Head of caudate nucleus (tissue), 42 donors: Measurements from ENCODE around the gene TRMT112.

Source experiments
- DNase-seq, 42 donors: peaks; one replicate each; pipeline versions ENCODE4 v3.0.0 to v3.0.0-alpha.2; 2020 to 2021; ENCODE audit warnings: mixed read lengths in 7 of 42
- intact Hi-C: fragments of 100-400 bp; cut with DNase I; formaldehyde crosslinking; loops from one replicate; pipeline ENCODE4 v1.15.0; 2022

The TRMT112 gene

DNA sequence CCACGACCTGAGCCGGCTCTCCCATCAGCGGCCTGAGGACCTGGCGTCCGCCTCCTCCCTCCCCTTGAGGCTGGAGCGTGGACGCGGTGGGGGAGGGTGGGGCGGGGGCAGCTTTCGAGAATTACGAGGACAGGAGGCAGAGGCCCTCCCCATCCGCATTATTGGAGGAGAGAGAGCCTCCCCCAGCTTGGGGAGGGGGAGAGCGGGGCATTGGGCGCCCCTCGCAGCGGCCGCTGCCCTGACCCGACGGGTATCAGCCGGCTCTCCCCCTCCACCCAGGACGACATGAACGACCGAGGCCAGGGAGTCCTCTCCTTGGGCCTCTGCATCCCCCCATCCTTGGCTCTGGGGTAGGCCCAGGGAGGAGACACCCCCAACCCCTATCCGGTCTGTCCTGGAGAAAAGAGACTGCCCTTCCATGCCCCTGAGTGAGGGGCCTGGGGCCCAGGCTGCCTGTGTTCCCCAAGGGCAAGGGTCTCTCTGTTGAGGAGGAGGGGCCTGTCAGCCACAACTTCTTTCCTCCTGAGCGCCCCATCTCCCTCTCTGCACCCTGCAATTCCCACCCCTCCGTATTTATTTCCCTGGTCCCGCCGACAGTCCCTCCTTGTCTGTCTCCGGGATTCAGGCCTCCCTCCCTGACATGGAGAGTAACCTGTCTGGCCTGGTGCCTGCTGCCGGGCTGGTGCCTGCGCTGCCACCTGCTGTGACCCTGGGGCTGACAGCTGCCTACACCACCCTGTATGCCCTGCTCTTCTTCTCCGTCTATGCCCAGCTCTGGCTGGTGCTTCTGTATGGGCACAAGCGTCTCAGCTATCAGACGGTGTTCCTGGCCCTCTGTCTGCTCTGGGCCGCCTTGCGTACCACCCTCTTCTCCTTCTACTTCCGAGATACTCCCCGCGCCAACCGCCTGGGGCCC lies 31.2 kb downstream of the TRMT112 start:
- intact Hi-C loops = loop anchor here (2.0 kb wide), 1 partner anchor 15 kb away; no protein-coding TSS in a partner anchor

DNA sequence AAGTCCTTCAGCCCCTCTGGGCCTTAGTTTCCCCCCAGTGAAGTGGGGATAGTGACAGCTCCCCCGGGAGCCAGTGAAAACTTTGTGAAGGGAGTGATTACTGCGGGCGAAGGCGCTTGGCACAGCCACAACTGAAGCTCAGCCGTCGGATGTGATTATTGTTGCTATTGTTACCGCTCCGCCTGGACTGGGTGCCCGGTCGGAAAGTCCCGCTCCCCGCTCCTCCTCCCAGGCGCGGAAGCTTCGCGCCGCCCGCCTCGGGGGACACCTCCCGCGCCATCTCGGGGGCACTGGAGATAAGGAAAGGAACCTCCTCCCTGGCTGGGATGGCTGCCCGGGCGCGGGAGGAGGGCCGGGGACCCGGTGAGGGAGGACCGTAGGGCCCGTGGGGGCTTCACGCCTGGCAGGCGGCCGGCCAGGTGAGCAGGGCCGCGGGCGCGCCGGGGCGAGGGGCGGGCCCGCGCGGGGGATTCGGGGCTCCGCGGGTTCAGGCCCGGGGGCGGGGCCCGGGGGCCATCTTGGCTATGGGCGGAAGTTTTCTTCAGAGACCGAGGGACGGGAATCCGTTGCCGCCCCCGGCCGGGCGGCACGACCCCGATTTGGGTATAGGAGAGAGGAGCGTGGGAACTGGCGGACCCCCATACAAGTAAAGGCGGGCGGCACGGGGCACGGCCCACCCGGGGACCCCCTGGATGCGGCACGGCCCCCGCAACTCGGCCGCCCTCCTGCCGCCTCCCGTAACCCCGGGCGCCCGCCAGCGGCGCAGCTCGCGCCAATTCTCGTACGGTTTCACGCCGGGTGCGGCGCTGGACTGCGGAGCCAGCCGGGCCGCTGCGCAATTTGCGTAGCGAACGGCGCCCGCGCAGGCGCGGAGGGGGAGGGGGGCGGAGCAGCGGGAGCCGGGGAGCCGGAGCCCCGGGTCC lies 32.1 kb downstream of the TRMT112 start, which contains the start of gene GPR137:
Gene GPR137, plus strand, starts transcription at position 887 of the 923 bp plus-strand sequence. CDS start 677 bp downstream, outside the sequence.
- intact Hi-C loops = loop anchor here (2.0 kb wide), 1 partner anchor 14 kb away; no protein-coding TSS in a partner anchor
- peak; percentile 61 to 96 (median 91) for DNase-seq

More for the DNA sequence above, 31.2 kb downstream of the TRMT112 start:
- DNase-seq = peak in 1 of 42 donors; percentile 21

DNA sequence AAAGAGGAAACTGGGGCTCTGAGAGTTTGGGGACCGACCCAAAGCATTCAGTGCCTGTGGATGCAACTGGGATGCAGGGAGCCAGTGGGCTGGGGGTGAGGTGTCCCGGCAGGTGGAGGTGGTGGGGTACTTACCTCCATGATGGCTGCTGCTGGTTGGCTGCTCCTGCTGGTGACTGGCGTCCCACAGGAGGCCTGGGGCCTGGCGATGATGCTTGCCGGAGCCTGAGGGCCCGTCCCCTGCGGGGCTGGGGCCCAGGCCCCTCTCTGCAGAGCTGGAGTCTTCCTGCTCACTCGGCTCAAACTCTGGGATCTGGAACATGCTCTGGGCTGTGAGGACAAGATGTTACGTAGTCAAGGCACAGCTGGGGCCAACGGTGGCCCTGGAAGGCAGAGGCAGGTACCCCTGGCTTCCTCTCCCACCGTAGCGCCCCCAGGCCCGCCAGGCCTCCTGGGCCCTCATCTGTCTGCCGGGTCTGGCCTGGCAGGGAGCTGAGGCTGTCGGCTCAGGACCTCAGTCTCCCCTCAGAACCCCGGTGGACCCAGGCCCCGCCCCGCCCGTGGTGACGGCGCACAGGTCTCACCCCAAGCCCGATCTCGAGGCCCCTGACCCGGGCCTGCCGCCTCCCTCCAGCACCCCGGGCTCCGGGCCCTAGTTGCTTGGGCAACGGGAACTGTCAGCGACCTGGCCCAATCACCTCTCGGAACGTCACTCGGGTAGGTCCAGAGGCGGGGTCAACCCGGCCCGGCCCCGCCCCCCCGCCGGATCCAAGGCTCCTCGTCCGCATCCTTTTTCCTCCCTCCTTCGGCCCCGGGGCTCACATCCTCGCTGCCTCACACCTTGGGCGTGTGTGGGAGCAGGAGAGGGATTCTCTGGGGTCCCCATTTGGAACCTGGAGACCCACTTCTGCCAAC lies 33.1 kb downstream of the TRMT112 start, which contains the start of gene BAD:
Gene BAD, minus strand, starts transcription at position 618 of the 914 bp plus-strand sequence. Its CDS starts 297 bp downstream, at position 321.
- intact Hi-C loops = loop anchor here (2.0 kb wide), 1 partner anchor 14 kb away; no protein-coding TSS in a partner anchor
- DNase-seq = peak; percentile 97 to 99 (median 98)

DNA sequence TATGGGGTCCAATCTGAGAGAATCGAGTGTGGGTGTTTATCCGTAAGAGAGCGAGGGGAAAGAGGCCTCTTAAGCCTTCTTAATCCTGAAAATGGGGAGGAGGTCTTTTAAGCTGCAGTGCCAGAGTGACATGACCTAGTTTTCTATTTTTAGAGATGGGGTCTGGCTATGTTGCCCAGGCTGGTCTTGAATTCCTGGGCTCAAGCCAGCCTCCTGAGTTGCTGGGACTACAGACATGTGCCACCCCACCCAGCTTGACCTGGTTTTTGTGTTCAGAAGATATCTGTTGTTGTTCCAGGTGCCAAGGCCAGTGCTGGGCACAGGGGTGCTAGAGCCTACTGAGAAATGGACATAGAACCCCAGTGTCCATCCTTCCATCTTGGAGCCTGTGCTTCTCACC lies 34.3 kb downstream of the TRMT112 start:
- intact Hi-C loops = no loop called here
- no peak for DNase-seq

DNA sequence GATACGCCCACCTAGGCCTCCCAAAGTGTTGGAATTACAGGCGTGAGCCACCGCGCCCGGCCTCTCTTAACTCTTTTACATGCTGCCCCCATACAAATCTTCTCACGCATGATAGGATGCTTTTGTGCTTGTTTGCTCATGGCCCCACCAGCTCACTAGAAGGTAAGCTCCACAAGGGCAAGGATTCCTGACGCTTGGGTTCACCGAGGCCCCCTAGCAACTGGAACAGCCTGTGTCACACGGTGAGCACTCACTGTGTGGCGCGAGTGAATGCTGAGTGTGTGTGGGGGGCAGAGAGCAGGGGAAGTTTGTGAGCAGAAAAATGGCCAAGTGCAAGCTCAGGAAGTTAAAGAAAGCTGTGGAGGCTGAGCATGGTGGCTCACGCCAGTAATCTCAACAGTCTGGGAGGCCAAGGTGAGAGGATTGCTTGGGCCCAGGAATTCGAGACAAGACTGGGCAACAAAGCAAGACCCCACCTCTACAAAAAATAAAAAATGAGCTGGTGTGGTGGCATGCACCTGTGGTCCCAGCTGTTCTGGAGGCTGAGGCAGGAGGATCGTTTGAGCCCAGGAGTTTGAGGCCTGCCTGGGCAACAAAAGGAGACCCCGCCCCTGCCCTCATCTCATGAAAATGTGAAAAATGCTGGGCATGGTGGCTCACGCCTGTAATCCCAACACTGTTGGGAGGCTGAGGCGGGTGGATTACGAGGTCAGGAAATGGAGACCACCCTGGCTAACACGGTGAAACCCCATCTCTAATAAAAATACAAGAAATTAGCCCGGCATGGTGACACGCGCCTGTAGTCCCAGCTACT lies 35.2 kb downstream of the TRMT112 start:
- no peak for DNase-seq
- intact Hi-C loops = no loop called here

DNA sequence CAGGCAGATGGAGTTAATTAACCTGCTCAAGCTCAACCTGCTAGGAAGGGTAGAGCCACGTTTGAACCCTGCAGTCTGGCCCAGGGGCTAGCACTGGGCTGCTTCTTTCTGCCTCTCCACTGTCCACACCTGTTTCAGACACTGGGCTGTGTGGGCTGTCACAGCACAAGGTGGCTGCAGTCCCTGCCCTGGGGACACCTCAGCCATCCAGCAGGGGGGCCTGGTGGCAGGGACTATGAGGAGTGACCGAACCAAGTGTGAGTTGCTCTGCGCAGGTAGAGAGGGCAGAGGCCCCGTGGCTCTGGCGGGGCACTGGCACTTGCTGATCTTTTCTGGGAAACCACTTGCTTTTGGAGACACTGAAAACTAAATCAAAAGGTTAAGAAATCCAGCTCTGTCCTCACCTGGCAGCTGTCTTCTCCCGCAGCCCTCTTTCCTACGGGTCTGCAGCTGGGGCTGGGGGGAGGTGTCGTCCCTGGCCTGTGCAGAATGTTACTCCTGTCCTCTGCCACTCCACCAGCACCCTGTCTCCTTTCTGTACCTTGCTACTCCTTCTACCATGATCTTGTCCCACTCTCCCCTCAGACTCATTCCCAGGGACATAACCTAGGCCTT lies 38.7 kb downstream of the TRMT112 start:
- intact Hi-C loops = no loop called here
- no peak for DNase-seq

DNA sequence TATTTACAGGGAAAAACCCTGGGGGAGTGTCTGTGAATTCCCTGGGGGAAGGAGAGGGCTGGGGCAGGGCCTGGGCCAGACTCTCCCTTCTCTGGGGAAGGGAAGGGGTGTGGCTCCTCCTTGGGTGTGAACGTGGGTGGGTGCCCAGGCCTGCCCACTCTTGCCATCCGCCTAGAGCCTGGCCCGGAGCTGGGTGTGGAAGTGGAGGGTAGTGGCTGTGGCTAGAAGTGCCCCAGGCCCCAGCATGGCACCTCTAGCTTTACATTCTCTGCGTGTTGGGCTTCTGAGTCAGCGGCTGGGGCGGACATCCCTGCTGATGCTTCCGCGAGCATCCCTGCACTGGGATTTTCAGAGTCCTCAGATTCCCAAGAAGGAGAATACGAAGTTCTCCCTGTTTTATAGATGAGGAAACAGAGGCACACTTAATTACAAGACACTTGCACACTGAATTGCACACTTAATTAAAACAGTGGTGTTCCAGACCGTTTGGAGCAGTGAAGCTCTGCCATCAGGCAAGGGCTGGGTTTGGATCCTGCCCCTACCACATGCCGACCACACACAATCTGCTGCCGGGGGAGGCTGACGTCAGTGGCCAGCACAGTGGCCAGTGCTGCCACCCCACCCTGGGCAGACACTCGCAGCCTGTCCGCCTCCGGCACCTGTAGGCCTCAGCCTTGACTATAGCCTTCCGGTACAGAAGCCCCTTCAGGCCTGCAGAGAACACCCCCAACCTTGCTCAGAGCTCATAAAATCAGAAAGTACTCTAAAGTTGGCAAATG lies 40.5 kb downstream of the TRMT112 start:
- no peak for DNase-seq
- intact Hi-C loops = no loop called here

DNA sequence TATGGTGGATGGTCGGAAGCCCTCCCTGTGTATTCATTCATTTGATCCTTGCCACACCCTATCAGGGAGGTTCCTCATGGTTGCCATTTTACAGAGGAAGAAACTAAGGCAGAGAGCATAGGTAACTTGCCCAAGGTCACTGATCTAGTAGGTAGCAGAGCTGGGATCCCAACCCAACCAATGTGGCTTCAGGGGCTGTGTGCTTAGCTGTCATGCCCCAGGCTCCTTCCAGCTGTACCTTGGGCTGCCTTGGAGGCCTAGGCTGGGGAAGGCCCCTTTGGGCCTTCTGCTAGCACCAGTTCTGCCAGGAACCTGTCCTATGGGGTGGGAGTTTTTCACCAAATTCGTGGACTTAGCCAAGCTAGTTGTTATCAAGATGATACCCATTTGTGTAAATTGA lies 41.5 kb downstream of the TRMT112 start:
- intact Hi-C loops = no loop called here
- DNase-seq = no peak

DNA sequence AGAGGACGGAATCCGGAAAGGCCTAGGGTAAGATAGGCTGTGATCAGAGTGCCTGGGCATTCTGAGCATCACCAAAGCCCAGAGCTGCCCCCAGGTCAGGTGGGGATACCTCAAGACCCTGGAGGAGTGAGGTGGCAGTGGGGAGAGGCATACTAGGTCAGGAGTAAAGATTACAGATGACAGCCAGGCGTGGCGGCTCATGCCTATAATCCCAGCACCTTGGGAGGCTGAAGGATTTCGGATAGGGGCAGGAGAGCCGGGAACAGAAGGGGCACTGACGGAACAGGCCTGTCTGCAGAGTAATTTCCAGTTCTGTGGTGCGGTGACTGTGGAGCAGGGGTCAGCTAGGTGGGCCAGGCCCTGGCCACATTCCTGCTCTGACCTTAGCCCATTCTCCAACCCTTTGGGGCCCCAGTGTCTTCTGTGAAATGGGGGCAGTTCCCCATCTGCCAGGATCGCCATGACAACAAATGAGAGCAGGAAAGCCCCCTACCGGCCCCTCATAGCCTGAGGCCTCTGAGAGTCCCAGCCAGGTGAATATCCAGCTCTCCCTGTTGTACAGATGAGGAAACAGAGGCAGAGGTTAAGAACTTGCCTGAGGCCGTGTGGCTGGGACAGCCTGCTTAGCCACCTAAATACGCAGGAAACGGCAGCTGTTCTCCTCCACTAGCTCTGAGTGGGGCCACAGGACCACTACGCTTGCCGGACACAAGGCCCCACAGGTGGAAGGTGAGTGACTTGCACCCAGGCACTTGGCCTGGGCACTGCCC lies 42.1 kb downstream of the TRMT112 start:
- DNase-seq = no peak
- intact Hi-C loops = no loop called here

DNA sequence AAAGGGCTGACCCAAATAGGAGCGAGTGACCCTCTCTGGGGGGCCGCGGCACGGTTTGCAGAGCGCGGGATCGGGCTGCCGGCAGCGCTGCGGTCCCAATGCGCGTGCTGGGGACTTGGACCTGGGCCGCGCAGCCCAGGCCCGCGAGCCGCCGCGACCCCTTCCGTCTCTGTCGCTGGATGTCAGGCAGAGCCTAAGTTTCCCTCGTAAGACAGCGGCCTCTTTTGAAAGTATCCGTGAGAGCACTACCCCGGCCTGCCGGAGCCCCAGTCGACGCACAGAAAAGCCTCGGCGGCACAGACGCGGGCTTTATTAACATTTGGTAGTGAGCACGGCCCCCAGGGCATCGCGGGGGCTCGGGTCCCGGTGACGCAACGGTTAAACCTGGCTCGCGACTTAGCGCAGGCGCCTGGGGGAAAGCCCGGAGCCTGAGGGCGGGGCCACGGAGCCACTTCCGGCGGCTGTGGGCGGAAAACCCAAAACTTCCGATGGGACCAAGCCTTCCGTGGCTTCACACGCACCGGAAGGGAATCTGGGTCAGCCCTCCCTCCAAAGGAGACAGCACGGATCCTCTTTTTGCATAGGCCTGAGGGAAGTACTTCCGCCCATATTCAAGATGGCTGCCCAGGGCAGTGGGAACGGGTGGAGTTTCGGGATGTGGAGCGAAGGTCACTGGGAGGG lies 47.7 kb downstream of the TRMT112 start:
- intact Hi-C loops = loop anchor here (2.0 kb wide), 2 partner anchors 15 to 35 kb away; partner anchors contain the start of genes BAD, ESRRA and GPR137
- peak; percentile 98 to 100 (median 99) for DNase-seq

DNA sequence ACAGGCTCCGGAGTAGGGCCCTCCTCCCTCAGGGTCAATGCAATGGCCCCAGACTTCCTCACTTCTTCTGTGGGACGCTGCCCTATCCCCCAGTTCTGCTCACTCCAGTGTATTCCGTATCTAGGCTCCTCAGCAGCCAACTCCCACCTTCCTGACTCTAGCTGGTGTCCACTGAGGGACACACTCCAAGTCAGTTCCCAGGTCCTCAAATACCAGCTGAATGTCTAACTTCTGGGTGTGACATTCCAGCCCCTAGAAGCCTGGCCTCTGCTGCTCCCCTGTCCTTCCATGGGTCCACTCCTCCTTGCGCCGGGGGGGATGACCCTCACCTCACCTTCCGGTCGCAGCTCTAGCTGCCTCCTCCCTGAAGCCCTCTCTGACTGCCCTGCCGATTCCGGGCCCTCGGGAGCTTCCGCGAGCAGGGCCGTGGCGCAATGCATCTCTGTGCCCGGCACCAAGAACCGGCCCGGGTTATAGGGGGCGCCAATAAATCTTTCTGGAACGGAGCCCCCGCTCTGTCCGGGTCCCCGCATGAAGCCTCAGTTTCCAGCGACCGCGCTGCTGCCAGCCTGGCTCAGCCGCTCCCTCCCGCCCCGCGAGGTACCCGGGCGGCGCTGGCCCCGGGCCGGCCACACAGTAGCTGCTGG lies 48.3 kb downstream of the TRMT112 start:
- DNase-seq = peak in 17 of 42 donors; percentile 28 to 72 (median 52)
- intact Hi-C loops = no loop called here

DNA sequence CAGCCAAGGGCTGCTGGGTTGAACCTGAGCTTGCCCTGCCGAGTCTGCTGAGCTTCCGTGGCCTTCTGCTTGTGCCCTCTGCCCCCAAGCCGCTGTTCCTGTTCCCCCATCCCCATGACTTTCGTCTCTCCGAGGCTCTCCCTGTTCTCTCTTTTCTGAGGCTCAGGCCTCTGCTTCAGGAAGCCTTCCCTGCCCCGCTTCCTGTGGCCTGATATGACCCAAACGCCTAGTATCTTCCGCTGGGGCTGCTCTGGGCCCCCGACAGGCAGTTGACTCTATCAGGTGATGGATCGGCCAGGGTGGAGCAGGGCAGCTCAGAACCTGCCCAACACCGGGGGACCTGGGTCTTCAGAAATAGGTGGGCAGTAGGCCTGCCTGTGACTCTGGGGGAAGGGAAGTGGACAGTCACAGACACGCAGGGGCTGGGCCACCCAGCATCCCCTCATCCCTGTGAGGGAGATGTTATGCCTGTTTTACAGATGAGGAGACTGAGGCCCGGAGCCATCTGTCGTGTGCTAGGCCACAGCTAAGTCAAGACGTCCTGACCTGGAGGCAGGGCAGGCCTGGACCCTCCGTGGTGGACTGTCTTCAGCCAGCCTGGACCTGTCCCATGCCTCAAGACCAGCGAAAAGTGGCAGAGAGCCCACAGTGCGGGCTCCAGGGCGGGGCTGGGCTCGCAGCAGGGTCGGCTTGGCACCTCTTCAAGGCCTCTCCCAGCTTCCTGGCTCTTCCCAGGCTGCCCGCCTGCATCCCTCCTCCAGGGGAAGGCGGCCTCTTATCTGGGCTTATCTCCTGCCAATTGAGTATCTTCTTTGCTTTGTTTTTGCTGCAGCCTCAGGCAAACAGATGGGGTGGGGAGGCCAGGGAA lies 49.1 kb downstream of the TRMT112 start:
- no peak for DNase-seq

DNA sequence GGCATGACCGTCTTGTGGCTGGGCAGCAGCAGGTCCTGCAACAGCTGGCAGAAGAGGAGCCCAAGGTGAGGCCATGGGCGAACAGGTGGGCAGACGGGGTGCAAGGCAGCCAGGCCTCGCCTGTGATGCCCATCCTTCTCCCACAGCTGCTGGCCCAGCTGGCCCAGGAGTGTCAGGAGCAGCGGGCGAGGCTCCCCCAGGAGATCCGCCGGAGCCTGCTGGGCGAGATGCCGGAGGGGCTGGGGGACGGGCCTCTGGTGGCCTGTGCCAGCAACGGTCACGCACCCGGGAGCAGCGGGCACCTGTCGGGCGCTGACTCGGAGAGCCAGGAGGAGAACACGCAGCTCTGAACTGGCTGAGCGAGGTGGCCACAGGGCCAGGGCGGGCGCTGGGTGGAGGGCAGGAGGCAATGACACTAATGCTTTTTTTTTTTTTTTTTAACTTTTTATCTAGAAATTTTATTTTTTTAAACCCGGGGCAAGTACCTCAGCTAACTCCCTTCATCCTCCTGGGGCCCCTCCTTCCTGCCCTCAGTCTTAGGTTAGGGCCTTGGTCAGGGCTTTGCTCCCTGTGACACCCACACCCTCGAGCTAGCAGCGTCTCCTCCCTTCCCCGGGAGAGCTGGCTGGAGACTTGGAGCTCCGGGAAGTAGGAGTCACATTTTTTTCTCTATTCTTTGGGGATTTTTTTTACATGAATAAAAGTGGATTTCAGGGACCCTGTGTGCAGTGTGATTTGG lies 50.0 kb downstream of the TRMT112 start:
- intact Hi-C loops = no loop called here
- DNase-seq = no peak

More for the DNA sequence above, 49.1 kb downstream of the TRMT112 start:
- intact Hi-C loops = no loop called here
